Smooth muscle cell (in vitro differentiated cells): ENCODE data around the gene SYNE1. TPM values are rescaled to one million over a fixed set of nuclear protein-coding genes. Genes with fewer than 3 reads are reported as not detected.

Experiments
- DNase-seq: peaks from one replicate; lab custom pipeline; 2025; ENCODE audit not compliant: unreplicated experiment; lab: John Stamatoyannopoulos, UW
- H2AFZ ChIP-seq: fragments of 200-600 bp; sonication (generic); 2 replicates; pipeline ENCODE4 v1.6.0; 2016; ENCODE audit warnings: antibody characterized with exemption, low read depth, mild to moderate bottlenecking
- H3F3A ChIP-seq: fragments of 200-600 bp; sonication (generic); 2 replicates; pipeline ENCODE4 v1.6.0; 2017; ENCODE audit warnings: antibody characterized with exemption, low read depth
- H3K27ac ChIP-seq: fragments of 200-600 bp; sonication (generic); 2 replicates; pipeline ENCODE4 v1.5.1; 2016; ENCODE audit warnings: low read depth, mild to moderate bottlenecking
- H3K27me3 ChIP-seq: fragments of 200-600 bp; sonication (generic); 2 replicates; pipeline ENCODE4 v1.6.1; 2016; ENCODE audit warnings: low read depth, mild to moderate bottlenecking
- H3K36me3 ChIP-seq: fragments of 200-600 bp; sonication (generic); 2 replicates; pipeline ENCODE4 v1.5.1; 2016; ENCODE audit warnings: low read depth
- H3K4me1 ChIP-seq: fragments of 200-600 bp; sonication (generic); 2 replicates; pipeline ENCODE4 v1.5.1; 2016; ENCODE audit warnings: low read depth
- H3K4me2 ChIP-seq: fragments of 200-600 bp; sonication (generic); 2 replicates; pipeline ENCODE4 v1.6.0; 2016; ENCODE audit warnings: mild to moderate bottlenecking
- H3K4me3 ChIP-seq: fragments of 200-600 bp; sonication (generic); 2 replicates; pipeline ENCODE4 v1.5.1; 2016; ENCODE audit warnings: mild to moderate bottlenecking
- H3K79me2 ChIP-seq: fragments of 200-600 bp; sonication (generic); 2 replicates; pipeline ENCODE4 v1.6.0; 2016; ENCODE audit warnings: low read depth, mild to moderate bottlenecking
- H3K9ac ChIP-seq: fragments of 200-600 bp; sonication (generic); 2 replicates; pipeline ENCODE4 v1.6.0; 2016; ENCODE audit warnings: low read depth
- H3K9me3 ChIP-seq: fragments of 200-600 bp; sonication (generic); replicated peaks from 2 replicates; pipeline ENCODE4 v1.5.1; 2016; ENCODE audit warnings: low read depth
- H4K20me1 ChIP-seq: fragments of 200-600 bp; sonication (generic); 2 replicates; pipeline ENCODE4 v1.6.0; 2016; ENCODE audit warnings: low read depth
- WGBS: methylation state at CpG from one replicate; pipeline ENCODE4 v1.1.7; 2016; ENCODE audit warnings: low lambda C conversion rate; 5-methylcytosine and 5-hydroxymethylcytosine counted together
- polyA plus RNA-seq: library from polyadenylated mRNA; unstranded; fragments of >200 nt; fragmentation: Nextera tagmentation; extraction: Ambion mirVana; gene quantifications from 2 replicates; pipeline ENCODE4 v1.2.1, GENCODE V29; 2016
- total RNA-seq: library from RNA; depleted of rRNA; stranded (reverse); fragments of >200 nt; gene quantifications from 2 replicates; pipeline ENCODE4 v1.2.3, GENCODE V29; 2014
- TF ChIP-seq, protein P1 (sequence below): fragments of 200-600 bp; sonication (generic); IDR thresholded peaks from 2 replicates; pipeline ENCODE4 v1.5.1; 2017; ENCODE audit warnings: borderline replicate concordance, mild to moderate bottlenecking, antibody characterized with exemption; ENCODE audit not compliant: insufficient read depth, poor library complexity, severe bottlenecking

SYNE1 gene
- total and polyA plus RNA-seq, 2 experiments from 2014 or later = 18.2 to 56.2 TPM

DNA sequence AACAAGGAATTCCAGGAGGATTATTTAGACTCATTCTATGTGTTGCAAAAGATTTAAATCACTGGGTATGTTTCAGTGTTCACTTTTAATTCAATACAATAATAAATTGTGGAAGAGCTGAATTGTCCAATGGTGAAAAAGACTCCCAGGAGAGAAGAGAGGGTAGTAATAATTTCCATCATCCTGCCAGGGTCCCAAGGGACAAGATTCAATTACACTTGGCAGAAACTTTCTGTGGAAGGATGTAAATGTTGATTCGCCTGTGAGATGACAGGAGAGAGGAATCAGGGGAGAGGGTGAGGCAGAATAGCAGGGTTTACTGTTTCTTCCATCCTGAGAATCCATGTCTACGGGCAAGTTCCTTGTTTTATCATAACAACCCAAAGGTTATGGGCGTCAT, 487.0 kb downstream of the SYNE1 start:
- 83% methylated on average over 3 of the region's 3 CpGs for WGBS
- peaks cover 19% of the 10 kb centered on the region for H3K36me3 ChIP-seq
- H3K9ac ChIP-seq = no peak overlapping the region
- H3F3A ChIP-seq = no peaks in the 10 kb centered on the region
- H2AFZ ChIP-seq = no peak overlapping the region
- TF ChIP-seq, protein P1, sequence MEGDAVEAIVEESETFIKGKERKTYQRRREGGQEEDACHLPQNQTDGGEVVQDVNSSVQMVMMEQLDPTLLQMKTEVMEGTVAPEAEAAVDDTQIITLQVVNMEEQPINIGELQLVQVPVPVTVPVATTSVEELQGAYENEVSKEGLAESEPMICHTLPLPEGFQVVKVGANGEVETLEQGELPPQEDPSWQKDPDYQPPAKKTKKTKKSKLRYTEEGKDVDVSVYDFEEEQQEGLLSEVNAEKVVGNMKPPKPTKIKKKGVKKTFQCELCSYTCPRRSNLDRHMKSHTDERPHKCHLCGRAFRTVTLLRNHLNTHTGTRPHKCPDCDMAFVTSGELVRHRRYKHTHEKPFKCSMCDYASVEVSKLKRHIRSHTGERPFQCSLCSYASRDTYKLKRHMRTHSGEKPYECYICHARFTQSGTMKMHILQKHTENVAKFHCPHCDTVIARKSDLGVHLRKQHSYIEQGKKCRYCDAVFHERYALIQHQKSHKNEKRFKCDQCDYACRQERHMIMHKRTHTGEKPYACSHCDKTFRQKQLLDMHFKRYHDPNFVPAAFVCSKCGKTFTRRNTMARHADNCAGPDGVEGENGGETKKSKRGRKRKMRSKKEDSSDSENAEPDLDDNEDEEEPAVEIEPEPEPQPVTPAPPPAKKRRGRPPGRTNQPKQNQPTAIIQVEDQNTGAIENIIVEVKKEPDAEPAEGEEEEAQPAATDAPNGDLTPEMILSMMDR = no peak
- H3K4me1 ChIP-seq = no peaks in the 10 kb centered on the region
- no peak overlapping the region for H3K27ac ChIP-seq
- no peak overlapping the region for H3K4me3 ChIP-seq
- no peaks in the 10 kb centered on the region for H3K27me3 ChIP-seq
- H3K9me3 ChIP-seq = no peaks in the 10 kb centered on the region
- no peaks in the 10 kb centered on the region for H3K79me2 ChIP-seq
- H4K20me1 ChIP-seq = peaks cover 8% of the 10 kb centered on the region
- no peak overlapping the region for H3K4me2 ChIP-seq
- DNase-seq = no peak

DNA sequence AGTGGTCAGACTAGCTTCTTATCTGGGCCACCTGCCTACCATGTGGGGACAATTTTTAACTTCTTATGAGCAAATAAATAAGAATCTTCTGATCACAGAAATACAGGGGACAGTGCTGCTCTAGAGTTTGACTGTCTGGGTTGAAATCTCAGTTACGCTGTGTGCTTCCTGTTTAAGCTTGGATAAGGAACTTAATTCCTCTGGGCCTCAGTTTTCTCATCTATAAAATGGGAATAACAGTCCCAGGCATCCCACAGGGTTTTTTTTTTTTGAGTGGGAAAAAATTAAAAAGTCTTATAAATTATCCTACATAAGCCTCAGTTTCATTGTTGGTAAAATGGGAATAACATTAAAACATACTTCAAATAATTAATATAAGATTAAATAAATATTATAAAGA, 488.8 kb downstream of the SYNE1 start:
- Histone ChIP-seq H3F3A (no peaks in the 10 kb centered on the region), H3K4me1 (no peaks in the 10 kb centered on the region), H3K27me3 (no peaks in the 10 kb centered on the region), H3K9ac (no peak overlapping the region), H3K36me3 (peaks cover 12% of the 10 kb centered on the region), H4K20me1 (peaks cover 8% of the 10 kb centered on the region), H3K9me3 (no peaks in the 10 kb centered on the region), H3K4me2 (no peak overlapping the region), H3K79me2 (no peaks in the 10 kb centered on the region), H3K27ac (no peak overlapping the region), H3K4me3 (no peak overlapping the region), H2AFZ (no peak overlapping the region)
- 100% methylated on average over 1 of the region's 1 CpG for WGBS
- DNase-seq = no peak
- TF ChIP-seq, protein P1 = no peak

DNA sequence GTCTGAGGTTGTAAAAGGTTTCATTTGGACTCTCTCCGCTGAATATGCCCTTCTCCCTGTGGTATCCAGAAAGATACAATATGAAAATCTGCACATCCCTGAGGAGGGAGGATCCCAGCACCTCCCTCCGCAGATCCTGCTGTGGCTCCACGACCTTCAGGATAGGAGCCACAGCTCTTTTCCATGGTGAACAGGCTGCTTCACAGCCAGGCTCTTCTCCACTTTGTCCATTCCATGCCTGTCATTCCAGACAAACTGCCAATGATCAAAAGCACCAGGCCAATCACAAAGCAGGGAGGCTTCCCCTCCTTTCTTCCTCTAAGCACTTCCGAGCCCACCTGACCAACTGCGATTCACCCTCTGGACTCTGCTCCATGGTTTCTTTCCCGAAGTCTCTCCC, 489.9 kb downstream of the SYNE1 start:
- peaks cover 12% of the 10 kb centered on the region for H3K36me3 ChIP-seq
- H3F3A ChIP-seq = no peaks in the 10 kb centered on the region
- H3K27ac ChIP-seq = no peak overlapping the region
- WGBS = 97% methylated on average over 6 of the region's 6 CpGs
- H3K79me2 ChIP-seq = no peaks in the 10 kb centered on the region
- H4K20me1 ChIP-seq = peaks cover 8% of the 10 kb centered on the region
- H2AFZ ChIP-seq = no peak overlapping the region
- H3K4me2 ChIP-seq = no peak overlapping the region
- no peaks in the 10 kb centered on the region for H3K9me3 ChIP-seq
- no peak for DNase-seq
- no peak overlapping the region for H3K4me3 ChIP-seq
- no peak overlapping the region for H3K9ac ChIP-seq
- TF ChIP-seq, protein P1 = no peak
- H3K4me1 ChIP-seq = no peaks in the 10 kb centered on the region
- H3K27me3 ChIP-seq = no peaks in the 10 kb centered on the region

DNA sequence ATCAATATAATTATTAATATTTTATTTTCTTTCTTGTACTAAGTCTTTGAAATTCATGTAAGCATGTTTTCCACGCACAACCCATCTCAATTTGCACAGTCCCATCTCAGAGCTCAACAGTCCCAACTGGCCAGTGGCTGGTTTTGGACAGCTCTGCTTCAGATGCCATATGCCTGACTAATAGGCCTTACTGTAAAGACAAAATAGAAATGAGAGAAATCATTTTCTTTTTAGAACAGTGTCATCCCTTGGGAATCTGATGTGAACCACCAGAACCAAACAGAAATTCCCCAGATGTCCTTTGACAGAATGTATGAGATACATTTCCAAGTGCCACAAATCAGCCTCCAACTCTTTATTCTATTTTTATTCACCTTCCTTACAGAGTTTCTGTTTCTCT, 490.8 kb downstream of the SYNE1 start:
- H3K27me3 ChIP-seq = no peaks in the 10 kb centered on the region
- H4K20me1 ChIP-seq = peaks cover 8% of the 10 kb centered on the region
- no peak for DNase-seq
- WGBS = 82% methylated on average over 1 of the region's 1 CpG
- no peak overlapping the region for H3K4me3 ChIP-seq
- no peak overlapping the region for H2AFZ ChIP-seq
- no peaks in the 10 kb centered on the region for H3K79me2 ChIP-seq
- H3F3A ChIP-seq = no peaks in the 10 kb centered on the region
- peaks cover 12% of the 10 kb centered on the region for H3K36me3 ChIP-seq
- H3K9ac ChIP-seq = no peak overlapping the region
- H3K4me1 ChIP-seq = no peaks in the 10 kb centered on the region
- TF ChIP-seq, protein P1 = no peak
- H3K9me3 ChIP-seq = no peaks in the 10 kb centered on the region
- H3K27ac ChIP-seq = no peak overlapping the region
- H3K4me2 ChIP-seq = no peak overlapping the region
